OCI-LY7 (cell line): ENCODE data around the gene ATXN1. TPM values are rescaled to one million over a fixed set of nuclear protein-coding genes. Genes with fewer than 3 reads are reported as not detected.

ENCODE experiments used
- Bru-seq: library from RNA; stranded (reverse); fragments of 400-500 nt; gene quantifications from one replicate; lab custom pipeline; 2021; lab: Mats Ljungman, UMichigan
- BruChase-seq, 2 experiments: library from RNA; stranded (reverse); fragments of 400-500 nt; gene quantifications; one replicate each; lab custom pipeline; 2021; lab: Mats Ljungman, UMichigan
- BruUV-seq: library from RNA; stranded (reverse); fragments of 400-500 nt; replicated peaks from 2 replicates; lab custom pipeline; 2021; lab: Mats Ljungman, UMichigan
- CTCF ChIA-PET: fragments of 300-600 bp; sonication (Branson Sonifier 250); formaldehyde crosslinking; loops from one replicate; lab custom pipeline; 2022; ENCODE audit warnings: antibody characterized with exemption; ENCODE audit not compliant: unreplicated experiment; lab: Charles Lee
- POLR2A ChIA-PET: fragments of 300-600 bp; sonication (Branson Sonifier 250); formaldehyde crosslinking; loops from one replicate; lab custom pipeline; 2022; ENCODE audit warnings: antibody characterized with exemption; lab: Charles Lee
- DNase-seq: peaks from one replicate; pipeline ENCODE4 v3.0.0-alpha.2; 2015; ENCODE audit warnings: low spot score
- H2AFZ ChIP-seq: fragments of 200-600 bp; sonication (generic), shearing (Covaris generic); 2 replicates; pipeline ENCODE4 v1.6.1; 2014; ENCODE audit warnings: mild to moderate bottlenecking, antibody characterized with exemption, low read length, moderate library complexity
- H3K27ac ChIP-seq: fragments of 200-600 bp; sonication (generic); 2 replicates; pipeline ENCODE4 v1.5.1; 2014; ENCODE audit warnings: mixed run types, low read depth, mild to moderate bottlenecking, moderate library complexity, low read length, inconsistent platforms; ENCODE audit not compliant: poor library complexity, severe bottlenecking
- H3K36me3 ChIP-seq: fragments of 200-600 bp; sonication (generic); 2 replicates; pipeline ENCODE4 v1.6.1; 2014; ENCODE audit warnings: mild to moderate bottlenecking, antibody characterized with exemption, low read length, moderate library complexity, mixed read lengths; ENCODE audit not compliant: insufficient read depth
- H3K4me1 ChIP-seq: fragments of 200-600 bp; sonication (generic); 2 replicates; pipeline ENCODE4 v1.5.1; 2014; ENCODE audit warnings: mild to moderate bottlenecking, low read length; ENCODE audit not compliant: insufficient read depth, poor library complexity, severe bottlenecking
- H3K4me2 ChIP-seq: fragments of 200-600 bp; sonication (generic); 2 replicates; pipeline ENCODE4 v1.6.1; 2014; ENCODE audit warnings: mild to moderate bottlenecking, low read length
- H3K4me3 ChIP-seq: fragments of 200-600 bp; sonication (generic); 2 replicates; pipeline ENCODE4 v1.5.1; 2014; ENCODE audit warnings: mild to moderate bottlenecking, low read depth, low read length; ENCODE audit not compliant: poor library complexity, severe bottlenecking
- H3K79me2 ChIP-seq: fragments of 200-600 bp; sonication (generic); 2 replicates; pipeline ENCODE4 v1.6.1; 2016; ENCODE audit warnings: low read depth, mild to moderate bottlenecking, low read length, moderate library complexity, mixed read lengths; ENCODE audit not compliant: insufficient read depth
- H3K9me2 ChIP-seq: fragments of 200-600 bp; sonication (generic); 2 replicates; pipeline ENCODE4 v1.6.1; 2016; ENCODE audit warnings: mild to moderate bottlenecking, low read length, mixed read lengths; ENCODE audit not compliant: insufficient read depth
- H3K9me3 ChIP-seq: fragments of 200-600 bp; sonication (generic); 2 replicates; pipeline ENCODE4 v1.6.1; 2014; ENCODE audit warnings: mild to moderate bottlenecking, mixed run types, low read length, mixed read lengths
- H4K20me1 ChIP-seq: fragments of 200-600 bp; sonication (generic); 2 replicates; pipeline ENCODE4 v1.6.1; 2014; ENCODE audit warnings: mild to moderate bottlenecking, antibody characterized with exemption, low read length, moderate library complexity, mixed read lengths; ENCODE audit not compliant: insufficient read depth
- EZH2phosphoT487 ChIP-seq: fragments of 200-600 bp; sonication (generic); IDR thresholded peaks from 2 replicates; pipeline ENCODE4 v1.6.1; 2018; ENCODE audit warnings: low read depth, borderline replicate concordance, mild to moderate bottlenecking, mixed run types, antibody characterized with exemption, low read length, moderate library complexity, mixed read lengths
- intact Hi-C: fragments of 100-400 bp; cut with micrococcal nuclease; formaldehyde crosslinking; loops from one replicate; pipeline ENCODE4 v1.10.0; 2022; ENCODE audit not compliant: unreplicated experiment
- long read RNA-seq: library from polyadenylated mRNA; stranded (forward); transcript quantifications from one replicate; pipeline ENCODE4 v2.0.0, GENCODE V29; 2022
- total RNA-seq, 2 experiments: library from RNA; depleted of rRNA in 1 of 2; stranded (reverse); fragments of >200 nt in 1 of 2; shearing (Covaris generic) in 1 of 2; gene quantifications; 2 replicates each; pipeline ENCODE4 v1.2.3, GENCODE V29; 2014 to 2022
- TF ChIP-seq, protein P1 (sequence below): fragments of 200-600 bp; sonication (generic); conservative IDR thresholded peaks from 2 replicates; pipeline ENCODE4 v1.5.1; 2014; ENCODE audit warnings: mild to moderate bottlenecking, antibody characterized with exemption, low read length, moderate library complexity, mixed read lengths

ATXN1 gene
- total RNA-seq (2014; rRNA removed; shearing (Covaris generic)): not detected in 2 replicates
- total RNA-seq (2022): 0.09 TPM in 1 of 2 replicates, not detected in the other
- Bru-seq, nascent RNA: percentile 11 among the genes with signal in this experiment
- BruChase-seq, experiment 1, labeled RNA remaining after a 6-hour chase: percentile 13 among the genes with signal in this experiment
- percentile 10 among the genes with signal in this experiment for BruChase-seq, experiment 2, labeled RNA remaining after a 2-hour chase
- long read RNA-seq: 0 reads

DNA sequence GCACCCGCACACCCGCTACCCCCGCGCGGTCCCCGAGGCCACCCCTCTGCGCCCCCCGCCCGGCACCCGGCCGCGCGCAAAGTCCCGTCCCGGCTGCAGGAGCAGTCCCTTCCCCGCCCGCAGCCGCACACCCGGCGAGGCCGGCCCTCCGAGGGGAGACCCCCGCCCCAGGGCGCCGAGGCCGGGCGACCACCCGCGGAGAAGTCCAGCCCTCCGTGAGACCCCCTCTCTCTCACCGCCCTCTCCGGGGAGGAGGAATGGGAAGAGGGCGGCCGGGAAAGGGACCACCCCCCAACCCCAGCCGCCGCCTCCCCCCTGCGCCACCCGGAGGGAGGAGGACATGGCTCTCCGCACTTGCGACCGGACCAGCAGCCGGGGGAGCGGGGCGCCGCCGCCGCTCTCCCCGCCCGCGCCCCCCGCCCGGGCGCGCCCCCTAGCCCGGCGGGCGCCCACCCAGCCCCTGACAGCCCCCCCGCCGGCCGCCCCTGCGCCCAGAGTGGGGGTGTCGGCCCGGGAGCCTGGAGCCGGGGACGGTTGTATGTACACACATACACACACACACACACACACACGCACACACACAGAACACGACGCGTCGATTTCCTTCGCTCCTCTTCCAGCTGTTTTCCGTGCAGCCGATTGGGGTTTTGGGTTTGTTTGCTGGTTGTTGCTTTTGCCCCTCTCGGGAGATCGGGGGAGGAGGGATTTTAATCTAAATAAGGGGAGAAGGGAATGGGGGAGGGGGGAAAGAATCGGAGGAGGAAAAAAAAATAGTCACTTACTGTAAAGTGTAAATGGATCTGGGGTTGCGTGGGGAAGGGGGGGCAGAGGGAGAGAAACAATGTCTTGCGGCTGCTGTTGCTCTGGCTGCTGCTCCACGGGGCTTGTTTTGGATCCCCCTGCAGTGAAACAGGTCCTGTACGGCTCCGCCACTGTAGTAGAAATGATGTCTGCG lies at the start of gene ATXN1:
Gene ATXN1, minus strand, starts transcription at position 945 of the 955 bp plus-strand sequence.
- no peaks in the 10 kb centered on the region for H3K79me2 ChIP-seq
- no peak within 1 kb of the TSS for H2AFZ ChIP-seq
- H4K20me1 ChIP-seq: no peaks in the 10 kb centered on the region
- H3K4me3 ChIP-seq: no peak within 1 kb of the TSS
- H3K36me3 ChIP-seq: no peaks in the 10 kb centered on the region
- no peak for DNase-seq
- H3K27ac ChIP-seq: no peak within 1 kb of the TSS
- no peaks in the 10 kb centered on the region for H3K9me2 ChIP-seq
- no peaks in the 10 kb centered on the region for H3K9me3 ChIP-seq
- no peaks in the 10 kb centered on the region for H3K4me1 ChIP-seq
- TF ChIP-seq, protein P1, sequence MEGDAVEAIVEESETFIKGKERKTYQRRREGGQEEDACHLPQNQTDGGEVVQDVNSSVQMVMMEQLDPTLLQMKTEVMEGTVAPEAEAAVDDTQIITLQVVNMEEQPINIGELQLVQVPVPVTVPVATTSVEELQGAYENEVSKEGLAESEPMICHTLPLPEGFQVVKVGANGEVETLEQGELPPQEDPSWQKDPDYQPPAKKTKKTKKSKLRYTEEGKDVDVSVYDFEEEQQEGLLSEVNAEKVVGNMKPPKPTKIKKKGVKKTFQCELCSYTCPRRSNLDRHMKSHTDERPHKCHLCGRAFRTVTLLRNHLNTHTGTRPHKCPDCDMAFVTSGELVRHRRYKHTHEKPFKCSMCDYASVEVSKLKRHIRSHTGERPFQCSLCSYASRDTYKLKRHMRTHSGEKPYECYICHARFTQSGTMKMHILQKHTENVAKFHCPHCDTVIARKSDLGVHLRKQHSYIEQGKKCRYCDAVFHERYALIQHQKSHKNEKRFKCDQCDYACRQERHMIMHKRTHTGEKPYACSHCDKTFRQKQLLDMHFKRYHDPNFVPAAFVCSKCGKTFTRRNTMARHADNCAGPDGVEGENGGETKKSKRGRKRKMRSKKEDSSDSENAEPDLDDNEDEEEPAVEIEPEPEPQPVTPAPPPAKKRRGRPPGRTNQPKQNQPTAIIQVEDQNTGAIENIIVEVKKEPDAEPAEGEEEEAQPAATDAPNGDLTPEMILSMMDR: no peak
- TF ChIP-seq EZH2phosphoT487: no peak
- H3K4me2 ChIP-seq: peak within 1 kb of the TSS; percentile 15; the same call in 1 of the 2 replicates
- intact Hi-C loops: loop anchor here (1.0 to 10.0 kb wide), 3 partner anchors 156 to 353 kb away; no protein-coding TSS in a partner anchor
- ChIA-PET POLR2A (interaction anchor here (0.7 kb wide), 1 partner anchor 1056 kb away, joined by 4 read pairs; no protein-coding TSS in a partner anchor), CTCF (no interaction called here)
- no TSS peak for BruUV-seq

DNA sequence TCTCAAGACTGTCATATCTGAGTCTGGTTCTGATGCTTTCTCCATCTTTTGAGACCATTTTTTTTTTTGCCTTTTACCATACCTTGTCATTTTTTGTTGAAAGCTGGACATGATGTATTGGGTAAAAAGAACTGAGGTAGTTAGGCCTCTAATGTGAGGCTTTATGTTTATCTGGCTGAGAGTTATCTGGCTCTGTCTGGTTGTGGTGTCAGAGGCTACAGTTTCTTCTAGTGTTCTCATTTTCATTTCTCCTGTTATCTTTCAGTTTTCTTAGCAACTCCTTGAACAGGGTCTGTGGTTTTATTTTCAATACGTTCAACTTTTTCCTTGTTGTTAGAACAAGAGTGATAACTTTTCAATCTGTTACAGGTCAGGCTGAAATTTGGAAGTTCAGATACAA lies 49.2 kb upstream of the ATXN1 start:
- no peak overlapping the region for H2AFZ ChIP-seq
- H3K27ac ChIP-seq: no peak overlapping the region
- BruUV-seq: no TSS peak
- ChIA-PET CTCF (no interaction called here), POLR2A (no interaction called here)
- H3K9me3 ChIP-seq: peaks cover 8% of the 10 kb centered on the region; the same call in 1 of the 2 replicates
- no peak overlapping the region for H3K4me2 ChIP-seq
- H3K9me2 ChIP-seq: no peaks in the 10 kb centered on the region
- no peak for DNase-seq
- no peaks in the 10 kb centered on the region for H3K4me1 ChIP-seq
- intact Hi-C loops: no loop called here
- no peaks in the 10 kb centered on the region for H3K79me2 ChIP-seq
- H4K20me1 ChIP-seq: no peaks in the 10 kb centered on the region
- no peaks in the 10 kb centered on the region for H3K36me3 ChIP-seq
- no peak overlapping the region for H3K4me3 ChIP-seq
- TF ChIP-seq, protein P1: no peak
- no peak for TF ChIP-seq EZH2phosphoT487
